Measurements from ENCODE around the gene RPAP2.
"Not testable (repeated sequence)": the region's sequence is repeated elsewhere in the genome, so short reads cannot be mapped to it uniquely, and the experiment has no call there.

Gene RPAP2

GRCh38 chr1:92419642-92420041 is 120.8 kb downstream of the RPAP2 start:
- H3K36me3 Mint-ChIP-seq (ENCODE audit: insufficient read depth), result peaks cover 3% of the 10 kb centered on the region
- no peaks in the 10 kb centered on the region for H3K4me1 Mint-ChIP-seq (ENCODE audit: low read depth in 2 of 2)
- no peak overlapping the region for H3K27ac Mint-ChIP-seq
- DNase-seq (no peak), ATAC-seq (replicated peaks) (no peak)
- H3K9me3 Mint-ChIP-seq, result no peaks in the 10 kb centered on the region
- no peaks in the 10 kb centered on the region for H3K27me3 Mint-ChIP-seq
- H3K4me3 Mint-ChIP-seq, result no peak overlapping the region

- no peak for DNase-seq
- Mint-ChIP-seq H3K36me3 (ENCODE audit: insufficient read depth) (peaks cover 3% of the 10 kb centered on the region), H3K4me1 (ENCODE audit: low read depth in 2 of 2) (no peaks in the 10 kb centered on the region), H3K27me3 (no peaks in the 10 kb centered on the region), H3K4me3 (no peak overlapping the region), H3K27ac (peak overlapping the region in 1 of 2 donors; percentile 59), H3K9me3 (no peaks in the 10 kb centered on the region)
- ATAC-seq (replicated peaks), result no peak
Measured at GRCh38 chr1:92424381-92424780, 125.5 kb downstream of the RPAP2 start.

- no peak overlapping the region for H3K27ac Mint-ChIP-seq
- no peaks in the 10 kb centered on the region for H3K27me3 Mint-ChIP-seq
- H3K4me1 Mint-ChIP-seq (ENCODE audit: low read depth in 2 of 2), result no peaks in the 10 kb centered on the region
- H3K9me3 Mint-ChIP-seq, result no peaks in the 10 kb centered on the region
- H3K4me3 Mint-ChIP-seq, result no peak overlapping the region
- no peak for ATAC-seq (replicated peaks)
- H3K36me3 Mint-ChIP-seq (ENCODE audit: insufficient read depth), result peaks cover 3% of the 10 kb centered on the region
- DNase-seq, result no peak
Measured at GRCh38 chr1:92425617-92426016, 126.8 kb downstream of the RPAP2 start.

- Mint-ChIP-seq H3K4me3 (no peak overlapping the region), H3K27ac (no peak overlapping the region), H3K27me3 (no peaks in the 10 kb centered on the region), H3K4me1 (ENCODE audit: low read depth in 2 of 2) (no peaks in the 10 kb centered on the region), H3K9me3 (peaks cover 0 to 2% of the 10 kb centered on the region in 2 donors), H3K36me3 (ENCODE audit: insufficient read depth) (no peaks in the 10 kb centered on the region)
- no peak for ATAC-seq (replicated peaks)
- DNase-seq, result no peak
Measured at GRCh38 chr1:92430030-92430429, 131.2 kb downstream of the RPAP2 start.

GRCh38 chr1:92434572-92434971 is 135.7 kb downstream of the RPAP2 start:
- not testable (repeated sequence) for H3K9me3 Mint-ChIP-seq; H3K4me1 Mint-ChIP-seq (ENCODE audit: low read depth in 2 of 2); H3K36me3 Mint-ChIP-seq (ENCODE audit: insufficient read depth); DNase-seq; H3K27me3 Mint-ChIP-seq; H3K27ac Mint-ChIP-seq; H3K4me3 Mint-ChIP-seq; ATAC-seq (replicated peaks)

GRCh38 chr1:92439291-92439690 is 140.4 kb downstream of the RPAP2 start:
- no peaks in the 10 kb centered on the region for H3K9me3 Mint-ChIP-seq
- no peak for DNase-seq
- H3K27ac Mint-ChIP-seq, result no peak overlapping the region
- no peak overlapping the region for H3K4me3 Mint-ChIP-seq
- no peaks in the 10 kb centered on the region for H3K27me3 Mint-ChIP-seq
- ATAC-seq (replicated peaks), result no peak
- H3K36me3 Mint-ChIP-seq (ENCODE audit: insufficient read depth), result peaks cover 2% of the 10 kb centered on the region
- peaks cover 0 to 4% of the 10 kb centered on the region in 2 donors for H3K4me1 Mint-ChIP-seq (ENCODE audit: low read depth in 2 of 2)

- ATAC-seq (replicated peaks), result no peak
- Mint-ChIP-seq H3K27me3 (no peaks in the 10 kb centered on the region), H3K9me3 (no peaks in the 10 kb centered on the region), H3K4me3 (no peak overlapping the region), H3K36me3 (ENCODE audit: insufficient read depth) (peaks cover 2% of the 10 kb centered on the region), H3K4me1 (ENCODE audit: low read depth in 2 of 2) (peaks cover 0 to 6% of the 10 kb centered on the region in 2 donors), H3K27ac (no peak overlapping the region)
- no peak for DNase-seq
Measured at GRCh38 chr1:92441316-92441696, 142.4 kb downstream of the RPAP2 start.

- Mint-ChIP-seq H3K36me3 (ENCODE audit: insufficient read depth) (peaks cover 2% of the 10 kb centered on the region), H3K4me1 (ENCODE audit: low read depth in 2 of 2) (peaks cover 0 to 6% of the 10 kb centered on the region in 2 donors), H3K4me3 (no peak overlapping the region), H3K9me3 (no peaks in the 10 kb centered on the region), H3K27me3 (no peaks in the 10 kb centered on the region), H3K27ac (no peak overlapping the region)
- DNase-seq (no peak), ATAC-seq (replicated peaks) (no peak)
Measured at GRCh38 chr1:92441697-92442342, 143.0 kb downstream of the RPAP2 start.

GRCh38 chr1:92442351-92442750 is 143.5 kb downstream of the RPAP2 start:
- Mint-ChIP-seq H3K27ac (no peak overlapping the region), H3K36me3 (ENCODE audit: insufficient read depth) (peaks cover 2% of the 10 kb centered on the region), H3K4me3 (no peak overlapping the region), H3K27me3 (no peaks in the 10 kb centered on the region), H3K4me1 (ENCODE audit: low read depth in 2 of 2) (peaks cover 0 to 6% of the 10 kb centered on the region in 2 donors), H3K9me3 (no peaks in the 10 kb centered on the region)
- DNase-seq (no peak), ATAC-seq (replicated peaks) (no peak)

- DNase-seq (no peak), ATAC-seq (replicated peaks) (no peak)
- Mint-ChIP-seq H3K4me1 (ENCODE audit: low read depth in 2 of 2) (peaks cover 3 to 6% of the 10 kb centered on the region in 2 donors), H3K9me3 (no peaks in the 10 kb centered on the region), H3K27me3 (no peaks in the 10 kb centered on the region), H3K36me3 (ENCODE audit: insufficient read depth) (peaks cover 2% of the 10 kb centered on the region), H3K4me3 (no peak overlapping the region), H3K27ac (peak overlapping the region in 1 of 2 donors; percentile 74)
Measured at GRCh38 chr1:92443893-92444292, 145.0 kb downstream of the RPAP2 start.

GRCh38 chr1:92444351-92444750 is 145.5 kb downstream of the RPAP2 start:
- peaks cover 3 to 6% of the 10 kb centered on the region in 2 donors for H3K4me1 Mint-ChIP-seq (ENCODE audit: low read depth in 2 of 2)
- DNase-seq, result no peak
- H3K27ac Mint-ChIP-seq, result peak overlapping the region in 1 of 2 donors; percentile 74
- peaks cover 2% of the 10 kb centered on the region for H3K36me3 Mint-ChIP-seq (ENCODE audit: insufficient read depth)
- H3K27me3 Mint-ChIP-seq, result no peaks in the 10 kb centered on the region
- H3K9me3 Mint-ChIP-seq, result no peaks in the 10 kb centered on the region
- ATAC-seq (replicated peaks), result no peak
- H3K4me3 Mint-ChIP-seq, result no peak overlapping the region

GRCh38 chr1:92445865-92446264 is 147.0 kb downstream of the RPAP2 start:
- Mint-ChIP-seq H3K4me3 (no peak overlapping the region), H3K36me3 (ENCODE audit: insufficient read depth) (peaks cover 2% of the 10 kb centered on the region), H3K4me1 (ENCODE audit: low read depth in 2 of 2) (peaks cover 3 to 6% of the 10 kb centered on the region in 2 donors), H3K27ac (no peak overlapping the region), H3K9me3 (no peaks in the 10 kb centered on the region), H3K27me3 (no peaks in the 10 kb centered on the region)
- no peak for ATAC-seq (replicated peaks)
- no peak for DNase-seq

- Mint-ChIP-seq H3K27me3 (no peaks in the 10 kb centered on the region), H3K9me3 (no peaks in the 10 kb centered on the region), H3K4me3 (no peak overlapping the region), H3K4me1 (ENCODE audit: low read depth in 2 of 2) (peaks cover 3 to 6% of the 10 kb centered on the region in 2 donors), H3K36me3 (ENCODE audit: insufficient read depth) (peaks cover 2% of the 10 kb centered on the region), H3K27ac (no peak overlapping the region)
- DNase-seq (no peak), ATAC-seq (replicated peaks) (no peak)
Measured at GRCh38 chr1:92446546-92446945, 147.7 kb downstream of the RPAP2 start.

- no peak overlapping the region for H3K27ac Mint-ChIP-seq
- peaks cover 2% of the 10 kb centered on the region for H3K36me3 Mint-ChIP-seq (ENCODE audit: insufficient read depth)
- DNase-seq, result no peak
Measured at GRCh38 chr1:92447033-92447681, 148.3 kb downstream of the RPAP2 start.

More at GRCh38 chr1:92447033-92447681, 148.3 kb downstream of the RPAP2 start:
- no peak for ATAC-seq (replicated peaks)
- H3K9me3 Mint-ChIP-seq, result no peaks in the 10 kb centered on the region
- H3K27me3 Mint-ChIP-seq, result no peaks in the 10 kb centered on the region
- no peak overlapping the region for H3K4me3 Mint-ChIP-seq
- peaks cover 3 to 6% of the 10 kb centered on the region in 2 donors for H3K4me1 Mint-ChIP-seq (ENCODE audit: low read depth in 2 of 2)
